Common myeloid progenitor, CD34-positive (primary cell): ENCODE measurements around the gene OSGIN1.

Experiments
- CTCF ChIA-PET: fragments of 350-600 bp; sonication (Branson Sonifier 250); formaldehyde crosslinking; loops from one replicate; lab custom pipeline; 2021; ENCODE audit warnings: antibody characterized with exemption; lab: Charles Lee
- POLR2A ChIA-PET: fragments of 350-600 bp; sonication (Branson Sonifier 250); formaldehyde crosslinking; loops from one replicate; lab custom pipeline; 2021; ENCODE audit warnings: antibody characterized with exemption; lab: Charles Lee
- DNase-seq, 3 donors: peaks; one replicate each; pipeline versions ENCODE4 v3.0.0 to v3.0.0-alpha.2; 2013
- H3K27ac ChIP-seq, 2 experiments: 1 replicate in 1 of 2; 2 replicates in 1 of 2; pipeline ENCODE4 v1.7.0; 2013; ENCODE audit warnings: inconsistent platforms in 2 of 2, low read length in 2 of 2, mild to moderate bottlenecking in 2 of 2, low read depth in 1 of 2, moderate library complexity in 1 of 2; ENCODE audit not compliant: severe bottlenecking in 2 of 2, insufficient read depth in 1 of 2, poor library complexity in 1 of 2
- H3K27me3 ChIP-seq, 5 experiments: replicated peaks in 2 of 5; 1 replicate in 3 of 5; 2 replicates in 2 of 5; pipeline versions ENCODE4 v1.6.1 to v1.7.0; 2013; ENCODE audit warnings: low read length in 4 of 5, mild to moderate bottlenecking in 2 of 5, moderate library complexity in 2 of 5, inconsistent platforms in 1 of 5; ENCODE audit not compliant: insufficient read depth in 5 of 5, control insufficient read depth in 4 of 5
- H3K36me3 ChIP-seq, 4 experiments: 1 replicate in 2 of 4; 2 replicates in 2 of 4; pipeline versions ENCODE4 v1.6.1 to v1.7.0; 2013; ENCODE audit warnings: low read length in 3 of 4, control low read depth in 1 of 4, mild to moderate bottlenecking in 1 of 4; ENCODE audit not compliant: control insufficient read depth in 4 of 4, insufficient read depth in 4 of 4
- H3K4me1 ChIP-seq, 4 experiments: 1 replicate in 3 of 4; 2 replicates in 1 of 4; pipeline versions ENCODE4 v1.6.1 to v1.7.1; 2013; ENCODE audit warnings: low read length in 3 of 4, mild to moderate bottlenecking in 3 of 4, control low read depth in 1 of 4, inconsistent platforms in 1 of 4, moderate library complexity in 1 of 4; ENCODE audit not compliant: control insufficient read depth in 4 of 4, insufficient read depth in 4 of 4; ENCODE audit errors: control extremely low read depth in 1 of 4
- H3K4me3 ChIP-seq, 7 experiments: 1 replicate in 4 of 7; 2 replicates in 3 of 7; pipeline versions ENCODE4 v1.5.1 to v1.7.0; 2013; ENCODE audit warnings: mild to moderate bottlenecking in 7 of 7, low read length in 6 of 7, moderate library complexity in 6 of 7, inconsistent platforms in 2 of 7, low read depth in 2 of 7, control low read depth in 1 of 7; ENCODE audit not compliant: insufficient read depth in 4 of 7, control insufficient read depth in 1 of 7; ENCODE audit errors: extremely low read depth in 1 of 7
- H3K9me3 ChIP-seq, 5 experiments: 1 replicate in 4 of 5; 2 replicates in 1 of 5; pipeline versions ENCODE4 v1.6.1 to v1.7.1; 2013; ENCODE audit warnings: low read length in 4 of 5, mild to moderate bottlenecking in 2 of 5, inconsistent platforms in 1 of 5, low read depth in 1 of 5, moderate library complexity in 1 of 5; ENCODE audit not compliant: control insufficient read depth in 4 of 5, insufficient read depth in 2 of 5; ENCODE audit errors: control extremely low read depth in 1 of 5
- WGBS: methylation state at CpG from one replicate; pipeline ENCODE4 v1.1.5; 2013; ENCODE audit not compliant: insufficient coverage; 5-methylcytosine and 5-hydroxymethylcytosine counted together

OSGIN1 gene

DNA sequence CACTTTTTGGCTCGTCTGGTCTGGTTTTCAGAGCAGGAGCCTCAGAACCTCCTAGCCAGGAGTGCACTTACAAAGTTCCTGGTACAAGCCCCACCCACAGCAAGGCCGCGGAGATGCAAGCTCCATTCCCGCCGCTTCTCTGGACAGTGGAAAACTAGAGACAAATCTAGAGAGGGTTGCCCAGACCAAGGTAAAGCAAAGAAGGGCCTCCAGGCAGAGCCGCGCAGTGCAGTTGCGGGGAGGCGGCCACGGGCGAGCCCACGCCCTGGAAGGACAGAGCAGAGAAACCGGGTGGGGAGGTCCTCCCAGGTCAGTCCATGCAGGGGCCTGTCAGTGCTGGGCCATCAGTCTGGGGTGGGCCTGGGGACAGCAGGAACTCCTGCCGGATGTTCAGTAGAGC lies 11.0 kb upstream of the OSGIN1 start:
- Histone ChIP-seq H3K27ac (no peak overlapping the region), H3K4me3 (no peak overlapping the region), H3K36me3 (no peaks in the 10 kb centered on the region), H3K27me3 (no peaks in the 10 kb centered on the region), H3K9me3 (no peaks in the 10 kb centered on the region), H3K4me1 (no peaks in the 10 kb centered on the region)
- ChIA-PET CTCF (interaction anchor here (1.3 kb wide), 1 partner anchor 13 kb away, joined by 4 read pairs; no protein-coding TSS in a partner anchor), POLR2A (no interaction called here)
- DNase-seq: no peak
- 95% methylated on average over 10 of the region's 14 CpGs for WGBS

DNA sequence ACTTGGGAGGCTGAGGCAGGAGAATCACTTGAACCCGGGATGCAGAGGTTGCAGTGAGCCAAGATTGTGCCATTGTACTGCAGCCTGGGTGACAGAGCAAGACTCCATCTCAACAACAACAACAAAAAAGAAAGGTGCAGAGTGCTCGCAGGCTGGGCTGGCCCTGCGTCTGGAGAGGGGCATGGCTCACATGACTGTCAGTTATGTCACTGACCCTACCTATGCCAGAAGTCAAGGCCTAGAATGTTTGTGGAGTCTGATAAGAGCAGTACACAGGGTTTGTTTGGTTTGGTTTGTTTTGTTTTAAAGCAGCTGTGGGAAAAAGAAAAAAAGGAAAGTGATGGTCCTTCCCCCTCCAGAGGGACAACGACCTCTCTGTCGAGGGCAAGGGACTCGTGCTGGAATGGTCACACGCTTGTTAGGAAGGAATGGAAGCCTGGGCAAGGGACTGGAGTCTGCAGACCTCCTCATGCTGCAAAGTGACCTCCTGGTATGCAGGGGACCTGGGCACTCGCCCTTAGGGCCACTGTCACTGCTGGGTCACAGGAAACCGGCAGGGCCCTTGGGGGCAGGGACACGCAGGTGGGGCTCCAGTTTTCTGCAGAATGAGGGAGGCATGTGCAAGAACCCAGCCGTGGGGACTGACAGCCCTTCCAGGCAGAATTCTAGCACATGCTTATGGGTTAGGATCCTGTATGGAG lies 10.1 kb upstream of the OSGIN1 start:
- ChIA-PET CTCF (no interaction called here), POLR2A (no interaction called here)
- Histone ChIP-seq H3K36me3 (no peaks in the 10 kb centered on the region), H3K4me1 (no peaks in the 10 kb centered on the region), H3K9me3 (no peaks in the 10 kb centered on the region), H3K4me3 (no peak overlapping the region), H3K27ac (no peak overlapping the region), H3K27me3 (no peaks in the 10 kb centered on the region)
- DNase-seq: no peak
- WGBS: 93% methylated on average over 9 of the region's 11 CpGs

DNA sequence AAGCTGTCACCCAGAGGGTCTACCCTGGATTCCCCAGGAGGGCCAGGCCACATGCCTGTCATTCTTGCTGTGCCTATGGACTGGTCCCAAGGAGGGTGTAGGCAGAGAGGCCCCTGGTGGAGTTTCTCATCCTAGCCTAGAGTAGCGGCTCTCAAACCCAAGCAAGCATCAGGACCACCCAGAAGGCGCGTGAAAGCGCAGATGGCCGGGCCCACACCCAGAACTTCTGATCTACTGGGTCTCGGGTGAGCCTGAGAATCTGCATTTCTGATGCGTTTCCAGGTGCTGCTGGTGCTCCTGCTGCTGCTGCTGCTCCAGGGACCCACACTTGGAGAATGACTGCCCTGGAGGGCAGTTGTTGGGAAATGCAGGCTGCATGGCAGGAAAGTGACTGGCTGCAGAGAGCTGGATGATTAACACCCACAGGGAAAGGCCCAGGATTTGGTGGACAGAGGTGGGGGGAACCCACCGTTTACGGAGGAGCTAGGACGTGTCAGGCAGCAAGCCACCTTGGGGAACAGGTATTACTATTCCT lies 9.5 kb upstream of the OSGIN1 start:
- no peak for DNase-seq
- ChIA-PET POLR2A (no interaction called here), CTCF (interaction anchor here (1.2 kb wide), 1 partner anchor 15 kb away, joined by 4 read pairs; no protein-coding TSS in a partner anchor)
- Histone ChIP-seq H3K27ac (no peak overlapping the region), H3K4me3 (no peak overlapping the region), H3K4me1 (no peaks in the 10 kb centered on the region), H3K27me3 (no peaks in the 10 kb centered on the region), H3K36me3 (no peaks in the 10 kb centered on the region), H3K9me3 (no peaks in the 10 kb centered on the region)
- WGBS: 95% methylated on average over 10 of the region's 10 CpGs

DNA sequence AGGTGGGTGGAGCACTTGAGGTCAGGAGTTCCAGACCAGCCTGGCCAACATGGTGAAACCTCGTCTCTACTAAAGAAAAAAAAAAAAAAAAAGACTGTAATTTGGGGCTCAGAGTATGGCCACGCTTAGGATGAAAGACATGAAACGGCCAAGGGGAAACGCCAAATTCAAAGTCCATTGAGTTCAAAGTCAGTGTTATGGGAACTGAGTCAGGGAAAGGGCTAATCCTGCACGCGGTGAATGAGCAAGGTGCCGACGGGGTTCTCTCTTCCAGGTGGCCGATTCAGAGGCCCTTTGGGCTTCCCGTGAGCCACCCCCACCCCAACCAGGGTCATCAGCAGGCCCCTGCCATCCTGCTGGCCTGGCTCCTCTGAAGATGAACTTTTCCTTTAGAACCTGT lies 7.5 kb upstream of the OSGIN1 start:
- no peaks in the 10 kb centered on the region for H3K9me3 ChIP-seq
- POLR2A ChIA-PET: no interaction called here
- CTCF ChIA-PET: interaction anchor here (1.2 kb wide), 1 partner anchor 16 kb away, joined by 3 read pairs; no protein-coding TSS in a partner anchor
- DNase-seq: no peak
- over 99% methylated on average over 9 of the region's 10 CpGs for WGBS
- H3K27me3 ChIP-seq: no peaks in the 10 kb centered on the region
- no peak overlapping the region for H3K27ac ChIP-seq
- no peak overlapping the region for H3K4me3 ChIP-seq
- H3K36me3 ChIP-seq: no peaks in the 10 kb centered on the region
- no peaks in the 10 kb centered on the region for H3K4me1 ChIP-seq

DNA sequence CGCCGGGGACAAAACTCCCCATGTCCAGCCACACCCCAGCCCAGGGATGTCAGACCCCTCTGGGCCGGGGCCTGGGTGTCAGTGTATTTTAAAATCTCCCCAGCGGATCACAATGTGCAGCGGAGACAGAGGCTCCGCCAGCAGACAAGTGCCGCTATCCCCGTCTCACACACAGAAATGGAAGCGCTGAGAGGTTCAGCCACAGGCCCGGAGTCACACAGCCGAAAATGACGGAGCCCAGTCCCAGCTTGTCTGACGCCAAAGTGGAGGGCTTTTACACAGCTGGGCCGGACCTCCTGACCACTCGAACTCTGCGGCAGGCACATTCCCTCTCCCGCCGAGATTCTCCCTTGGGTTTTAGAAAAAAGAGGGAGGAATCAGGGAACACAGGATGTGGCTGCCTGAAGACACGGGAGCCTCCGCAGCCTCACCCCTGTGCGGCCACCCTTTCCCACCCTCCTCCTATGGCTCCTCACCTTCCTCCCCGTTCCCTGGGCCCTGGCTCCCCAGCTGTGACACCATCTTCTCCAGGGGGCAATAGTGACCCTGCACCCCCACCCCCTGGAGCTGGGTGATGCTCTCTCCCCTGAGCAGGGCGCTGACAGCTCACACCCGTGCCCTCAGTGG lies 6.8 kb upstream of the OSGIN1 start:
- 93% methylated on average over 20 of the region's 24 CpGs for WGBS
- no peak for DNase-seq
- ChIA-PET CTCF (interaction anchor here (1.2 to 1.8 kb wide), 2 partner anchors 10 to 17 kb away, joined by 3 to 7 read pairs; no protein-coding TSS in a partner anchor), POLR2A (no interaction called here)
- Histone ChIP-seq H3K4me3 (no peak overlapping the region), H3K9me3 (no peaks in the 10 kb centered on the region), H3K27ac (no peak overlapping the region), H3K27me3 (no peaks in the 10 kb centered on the region), H3K36me3 (no peaks in the 10 kb centered on the region), H3K4me1 (no peaks in the 10 kb centered on the region)

DNA sequence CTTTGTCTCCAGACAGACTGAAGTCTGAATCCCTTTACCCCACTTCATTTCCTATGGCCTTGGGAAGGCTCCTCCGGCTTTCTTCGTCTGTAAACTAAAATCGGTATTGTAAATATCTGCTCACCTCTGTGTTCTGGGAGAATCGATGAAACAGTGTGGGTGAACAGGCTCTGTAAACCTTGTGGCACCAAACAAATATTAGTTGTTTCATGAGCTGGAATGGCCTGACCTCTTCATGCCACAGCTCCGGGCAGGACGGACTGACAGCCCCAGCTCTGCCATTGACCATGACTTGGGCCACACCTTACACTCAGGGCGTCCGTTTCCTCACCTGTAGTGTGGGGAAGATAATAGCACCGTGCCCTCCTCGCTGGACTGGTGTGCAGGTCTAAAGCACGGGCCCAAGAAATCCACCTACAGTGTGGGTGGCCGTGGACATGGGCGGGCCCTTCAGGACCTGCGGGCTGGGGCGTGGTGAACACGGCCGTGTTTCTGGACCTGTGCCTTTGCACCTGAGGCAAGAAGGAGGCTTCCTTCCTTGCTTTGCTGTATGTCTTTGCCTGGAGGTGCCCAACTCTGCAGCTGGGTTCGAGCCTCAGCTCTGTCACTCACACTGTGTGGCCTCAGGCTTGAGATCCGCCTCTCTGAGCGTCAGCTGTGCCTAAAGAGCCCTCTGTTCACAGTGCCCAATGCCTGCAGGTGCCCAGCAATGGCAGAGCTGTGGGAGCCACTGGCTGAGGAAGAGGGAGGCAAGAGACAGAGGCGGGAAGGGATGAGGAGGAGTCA lies 6.1 kb upstream of the OSGIN1 start:
- CTCF ChIA-PET: interaction anchor here (1.2 to 1.8 kb wide), 2 partner anchors 10 to 17 kb away, joined by 3 to 7 read pairs; no protein-coding TSS in a partner anchor
- WGBS: 86% methylated on average over 14 of the region's 21 CpGs

More for the DNA sequence above, 6.1 kb upstream of the OSGIN1 start:
- Histone ChIP-seq H3K4me3 (no peak overlapping the region), H3K36me3 (no peaks in the 10 kb centered on the region), H3K27me3 (no peaks in the 10 kb centered on the region), H3K4me1 (no peaks in the 10 kb centered on the region), H3K27ac (no peak overlapping the region), H3K9me3 (no peaks in the 10 kb centered on the region)
- POLR2A ChIA-PET: no interaction called here
- DNase-seq: no peak
